CD4-positive, alpha-beta T cell treated with Interleukin-10 for 1 hour (primary cell): ENCODE results near the gene HSD11B2.

ENCODE experiments used
- DNase-seq: peaks from one replicate; pipeline ENCODE4 v3.0.0-alpha.2; 2020

HSD11B2 gene

GRCh38 chr16:67438098-67438791 is 7.3 kb downstream of the HSD11B2 start:
- no peak for DNase-seq

DNA sequence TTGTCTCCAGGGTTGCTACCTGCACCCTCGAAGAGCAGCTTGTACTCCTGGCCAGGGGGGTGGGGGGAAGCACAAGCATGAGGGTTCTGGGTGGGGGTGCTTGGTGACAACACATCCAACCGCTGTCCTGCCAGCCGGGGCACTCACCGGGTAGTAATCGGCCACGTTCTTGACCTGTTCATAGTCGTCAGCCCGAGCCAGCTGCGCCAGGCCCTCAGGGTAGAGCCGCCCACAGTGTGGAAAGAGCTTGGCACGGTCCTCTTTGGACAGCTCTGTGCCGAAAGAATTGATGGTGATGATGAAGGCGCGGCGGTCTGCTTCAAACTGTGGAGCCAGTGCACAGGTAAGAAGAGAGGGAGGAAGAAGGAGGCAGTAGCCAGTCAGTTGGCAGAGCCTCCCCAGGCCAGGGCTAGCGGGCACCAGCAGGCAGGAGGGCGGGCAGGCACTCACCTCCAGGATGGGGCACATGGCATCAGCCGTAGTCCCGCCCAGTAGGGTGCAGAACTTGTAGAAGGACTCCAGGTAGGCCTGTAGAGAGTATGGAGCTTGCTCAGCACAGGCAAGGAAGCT is 8.0 kb downstream of the HSD11B2 start:
- DNase-seq: no peak

- no peak for DNase-seq
Measured at GRCh38 chr16:67441271-67441753, 10.4 kb downstream of the HSD11B2 start.

- DNase-seq: no peak
Measured at GRCh38 chr16:67441907-67442306, 11.0 kb downstream of the HSD11B2 start.

DNA sequence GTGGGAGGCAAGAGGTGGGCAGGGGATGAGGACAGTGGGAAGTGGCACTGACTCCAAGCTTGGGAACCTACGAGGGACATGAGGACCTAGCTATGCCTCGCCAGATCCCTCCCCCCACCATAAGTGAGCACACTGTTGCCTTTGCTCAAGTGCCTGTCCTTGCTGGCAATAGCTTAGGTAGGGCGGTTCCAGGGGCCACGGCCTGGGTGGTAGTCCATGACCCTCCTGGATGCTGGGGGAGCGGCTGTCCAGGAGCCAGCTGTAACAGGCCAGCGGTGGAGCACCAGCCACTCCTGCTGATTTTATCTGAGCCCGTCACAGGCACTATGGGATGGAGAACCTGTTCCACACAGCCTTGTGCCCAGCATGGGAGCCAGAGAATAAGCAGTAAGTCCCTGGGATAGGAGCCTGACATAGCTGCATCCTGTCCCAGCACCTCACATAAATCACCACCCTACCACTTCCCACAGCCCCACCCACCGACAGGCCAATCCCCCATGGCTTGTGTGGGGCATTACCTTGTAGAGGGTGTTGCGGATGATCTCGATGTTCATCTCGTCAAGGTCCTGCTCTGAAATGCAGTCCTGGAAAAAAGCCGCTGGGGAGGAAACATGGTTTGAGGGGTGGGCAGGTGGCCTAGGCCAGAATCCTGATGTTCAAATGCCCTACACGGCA is 11.8 kb downstream of the HSD11B2 start:
- no peak for DNase-seq

GRCh38 chr16:67443265-67443664 is 12.3 kb downstream of the HSD11B2 start:
- DNase-seq: no peak

DNA sequence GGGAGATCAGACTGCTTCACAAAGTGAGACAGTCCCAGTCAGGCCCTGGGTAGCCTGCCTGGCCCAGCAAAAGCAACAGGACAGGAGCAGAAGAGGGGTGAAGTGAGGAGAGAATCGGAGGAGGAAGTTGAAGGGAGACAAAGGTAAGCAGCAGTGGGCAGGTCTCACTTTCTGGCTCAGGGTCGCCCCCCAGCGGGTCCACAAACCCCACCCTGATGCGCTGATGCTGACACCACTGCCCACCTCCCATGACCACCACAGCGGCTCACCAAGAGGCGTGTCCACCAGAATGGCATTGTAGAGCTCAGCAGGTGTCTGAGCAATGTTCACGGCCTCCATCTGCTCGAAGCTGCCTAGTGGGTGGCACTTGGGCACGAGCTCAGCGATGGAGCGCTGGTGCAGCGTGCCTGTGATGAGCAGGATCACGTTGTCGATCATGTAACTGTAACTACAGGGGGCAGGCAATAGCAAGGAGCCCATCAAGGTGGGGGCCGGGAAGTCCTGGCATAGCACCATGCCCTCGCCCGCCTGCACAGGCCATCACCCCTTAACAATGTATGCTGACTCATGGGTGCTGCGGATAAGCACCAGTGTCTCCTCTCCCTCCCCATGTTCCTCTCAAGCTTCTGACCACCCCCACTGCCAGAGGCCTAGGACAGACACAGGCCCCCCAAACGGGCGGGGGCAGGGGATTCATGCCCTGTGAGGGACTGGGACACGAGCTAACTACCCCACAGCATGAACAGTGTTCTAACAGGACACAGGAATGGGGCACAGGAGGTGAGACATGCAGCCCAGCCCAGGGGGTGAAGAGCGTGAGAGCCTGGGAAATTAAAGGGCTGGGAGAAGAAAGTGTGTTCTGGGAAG is 13.6 kb downstream of the HSD11B2 start:
- DNase-seq: no peak

DNA sequence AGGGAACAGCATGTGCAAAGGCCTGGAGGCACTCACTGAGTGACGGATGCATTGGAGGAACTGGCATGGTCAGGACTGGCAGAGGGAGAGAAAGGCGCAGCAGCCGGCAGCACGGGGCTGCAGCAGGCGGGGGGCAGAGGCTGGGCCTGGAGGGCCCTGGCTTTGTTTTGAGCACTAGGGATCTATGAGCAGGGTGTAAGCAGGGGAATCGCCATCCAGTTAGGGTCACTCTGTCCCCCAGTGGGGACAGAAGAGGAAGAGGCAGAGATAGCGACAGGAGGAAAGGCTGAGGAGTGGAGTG is 14.2 kb downstream of the HSD11B2 start:
- no peak for DNase-seq

DNA sequence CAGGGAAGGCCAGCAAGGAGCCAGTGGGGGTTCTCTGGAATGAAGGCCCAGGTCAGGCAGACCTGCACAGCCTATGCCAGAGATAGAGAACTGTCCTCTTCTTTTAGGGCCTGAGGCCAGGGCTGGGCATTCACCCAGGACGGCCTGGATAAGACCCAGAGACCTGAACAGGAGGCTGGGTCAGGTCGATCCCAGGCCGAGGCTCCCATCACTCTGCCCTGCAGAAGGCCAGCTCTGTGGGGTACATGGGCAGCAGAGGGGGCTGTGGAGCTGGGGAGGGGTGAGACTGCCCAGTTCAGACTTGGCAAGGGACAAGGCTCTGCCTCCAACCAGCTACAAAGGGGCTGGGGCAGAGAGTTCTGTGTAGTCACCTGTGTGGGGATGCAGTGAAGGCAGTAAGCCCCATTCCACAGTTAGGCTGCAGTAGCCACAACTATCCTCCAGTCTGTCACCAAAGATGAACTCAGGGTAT is 14.6 kb downstream of the HSD11B2 start:
- no peak for DNase-seq

- no peak for DNase-seq
Measured at GRCh38 chr16:67445913-67446907, 15.3 kb downstream of the HSD11B2 start.

GRCh38 chr16:67446968-67447507 is 16.1 kb downstream of the HSD11B2 start:
- no peak for DNase-seq

- peak; percentile 58 for DNase-seq
Measured at GRCh38 chr16:67447508-67448076, 16.7 kb downstream of the HSD11B2 start.

DNA sequence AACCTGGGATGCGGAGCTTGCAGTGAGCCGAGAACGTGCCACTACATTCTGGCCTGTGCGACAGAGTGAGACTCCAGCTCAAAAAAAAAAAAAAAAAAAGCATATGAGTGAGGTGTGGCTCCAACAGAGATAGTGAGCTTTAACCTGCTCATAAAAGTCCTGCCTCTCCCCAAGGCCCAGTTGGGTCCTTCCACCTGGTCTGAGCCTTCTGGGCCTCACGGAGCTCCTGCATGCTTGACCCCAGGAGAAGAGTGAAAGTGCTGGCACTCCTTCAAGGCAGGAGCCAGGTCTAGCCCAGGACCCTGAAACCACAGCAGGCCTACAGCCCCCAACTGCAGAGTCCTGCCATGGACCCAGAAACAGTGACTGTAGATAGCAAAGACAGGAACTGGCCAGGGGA is 17.7 kb downstream of the HSD11B2 start:
- DNase-seq: no peak

DNA sequence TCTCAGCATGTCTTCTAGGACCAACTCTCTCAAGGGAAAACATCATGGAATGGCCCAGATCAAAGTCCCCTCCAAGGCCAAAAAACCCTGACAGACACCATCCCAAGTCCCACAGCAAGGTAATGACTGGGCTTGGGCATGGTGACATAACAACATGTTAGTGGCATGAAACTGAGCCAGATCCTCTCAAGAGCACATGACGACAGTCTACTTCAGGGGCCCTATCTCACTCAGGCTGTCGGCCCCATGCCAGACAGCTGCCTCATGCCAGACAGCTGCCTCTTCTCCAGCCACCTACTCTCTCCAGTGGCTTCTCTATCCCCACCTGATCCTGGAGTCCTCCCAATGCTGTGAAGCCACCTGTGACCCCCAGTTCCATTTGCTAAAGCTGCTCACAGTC is 18.4 kb downstream of the HSD11B2 start:
- no peak for DNase-seq

- no peak for DNase-seq
Measured at GRCh38 chr16:67449739-67450138, 18.8 kb downstream of the HSD11B2 start.

DNA sequence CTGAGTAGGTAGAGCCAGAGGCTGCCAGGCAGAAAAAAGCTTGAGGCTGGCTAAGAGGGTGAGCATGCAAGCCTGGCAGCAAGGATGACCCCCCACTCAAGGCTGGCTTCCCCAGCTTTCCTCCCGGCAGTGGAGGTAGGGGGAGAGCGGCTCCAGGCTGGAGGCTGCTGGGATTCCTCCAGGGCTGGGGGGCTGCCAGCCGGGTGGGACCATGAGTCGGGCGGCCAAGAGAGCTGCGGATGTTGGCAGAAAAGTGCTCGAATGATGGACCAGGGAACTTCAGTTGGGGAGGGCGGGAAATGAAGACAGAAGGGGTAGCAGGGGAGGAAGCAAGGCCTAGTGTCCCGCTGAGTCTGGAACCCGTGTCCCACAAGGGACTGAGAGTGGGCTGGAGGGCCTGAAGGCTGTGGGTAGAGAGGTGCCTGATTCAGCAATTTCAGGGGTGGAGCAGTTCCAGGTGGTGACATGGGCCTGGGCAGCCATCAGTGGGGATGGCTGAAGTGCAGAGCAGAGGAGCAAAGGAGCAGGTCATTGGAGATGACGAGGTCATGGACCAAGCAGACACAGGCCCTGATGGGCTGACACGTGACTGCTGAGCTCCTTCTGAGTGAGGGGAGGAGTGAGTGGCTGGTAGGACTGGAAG is 20.3 kb downstream of the HSD11B2 start:
- no peak for DNase-seq

GRCh38 chr16:67451704-67452435 is 20.9 kb downstream of the HSD11B2 start:
- DNase-seq: no peak

DNA sequence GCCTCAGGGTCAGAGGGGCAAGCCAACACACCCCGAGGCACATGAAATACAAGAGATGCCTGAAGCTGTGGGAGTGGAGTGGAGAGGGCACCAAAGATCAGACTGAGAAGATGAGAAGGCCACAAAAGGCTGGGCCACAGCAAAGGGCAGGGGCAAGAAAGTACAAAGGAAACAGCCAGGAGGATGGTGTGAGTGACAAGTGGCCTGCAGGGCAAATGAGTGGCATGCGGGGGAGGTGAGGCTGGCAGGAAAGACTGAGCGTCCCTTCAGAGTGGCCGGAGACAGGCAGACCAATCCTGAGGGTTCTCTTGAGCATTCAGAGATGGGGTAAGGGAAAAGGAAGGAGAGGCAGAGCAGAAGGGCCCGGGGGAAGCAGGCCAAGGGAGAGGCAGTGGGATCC is 23.2 kb downstream of the HSD11B2 start:
- DNase-seq: no peak

- DNase-seq: no peak
Measured at GRCh38 chr16:67454852-67455251, 23.9 kb downstream of the HSD11B2 start.
